Hair follicle dermal papilla cell (primary cell): ENCODE measurements around the gene OR2T12. TPM values are rescaled to one million over a fixed set of nuclear protein-coding genes. Genes with fewer than 3 reads are reported as not detected.

Experiments used
- total RNA-seq: library from RNA; depleted of rRNA; stranded (reverse); fragments of >200 nt; gene quantifications from 2 replicates; pipeline ENCODE4 v1.2.3, GENCODE V29; 2012

OR2T12 gene
- total RNA-seq = not detected in 2 replicates

GRCh38 chr1:248303324-248303723 lies at the start of gene OR2T12:
Gene OR2T12 (minus strand): TSS chr1:248303424. CDS start chr1:248295578, 7,846 bp downstream.

GRCh38 chr1:248348475-248348874 lies 45.3 kb upstream of the OR2T12 start, which contains the start of gene OR14C36:
Gene OR14C36 (plus strand): TSS chr1:248348775. CDS start chr1:248348775, 0 bp downstream.

GRCh38 chr1:248324468-248324867 lies 21.2 kb upstream of the OR2T12 start, which contains the start of gene OR2M7:
Gene OR2M7 (minus strand): TSS chr1:248324568. CDS start chr1:248324568, 0 bp downstream.

GRCh38 chr1:248277876-248278275 lies 25.3 kb downstream of the OR2T12 start, which contains the start of gene OR2T33:
Gene OR2T33 (minus strand): TSS chr1:248277976. CDS start chr1:248273814, 4,162 bp downstream.

Other genes starting within 250 kb of the OR2T12 start
- 0.16 TPM in 1 of 2 replicates, not detected in the other for gene OR2L13, start 208.2 kb downstream of the OR2T12 start, total RNA-seq
- not detected in 2 replicates for gene OR2M5, start 158.3 kb downstream of the OR2T12 start, total RNA-seq
- not detected in 2 replicates for gene OR2M2, start 128.6 kb downstream of the OR2T12 start, total RNA-seq
- under 0.01 and 0.12 TPM in 2 replicates for gene OR2M3, start 106.2 kb downstream of the OR2T12 start, total RNA-seq
- under 0.01 and 0.12 TPM in 2 replicates for gene OR2M4, start 72.0 kb downstream of the OR2T12 start, total RNA-seq
- not detected in 2 replicates for gene OR2T33, start 25.4 kb downstream of the OR2T12 start, total RNA-seq
- not detected in 2 replicates for gene OR2M7, start 21.1 kb upstream of the OR2T12 start, total RNA-seq
- not detected in 2 replicates for gene OR14C36, start 45.4 kb upstream of the OR2T12 start, total RNA-seq
- not detected in 2 replicates for gene OR2T4, start 58.2 kb upstream of the OR2T12 start, total RNA-seq
- not detected in 2 replicates for gene OR2T6, start 72.3 kb upstream of the OR2T12 start, total RNA-seq
- gene OR2T1, start 99.6 kb upstream of the OR2T12 start, total RNA-seq = not detected in 2 replicates
- not detected in 2 replicates for gene OR2T2, start 142.2 kb upstream of the OR2T12 start, total RNA-seq
- not detected in 2 replicates for gene OR2T3, start 169.9 kb upstream of the OR2T12 start, total RNA-seq
- not detected in 2 replicates for gene OR2T5, start 185.2 kb upstream of the OR2T12 start, total RNA-seq
- gene OR2G6, start 204.6 kb upstream of the OR2T12 start, total RNA-seq = not detected in 2 replicates